ENCODE measurements around the gene GATA6. TPM values are rescaled to one million over a fixed set of nuclear protein-coding genes. Genes with fewer than 3 reads are reported as not detected.

The GATA6 gene
- polyA plus RNA-seq, 3 donors from 2014 or later: 0.09 TPM; not detected in 2

DNA sequence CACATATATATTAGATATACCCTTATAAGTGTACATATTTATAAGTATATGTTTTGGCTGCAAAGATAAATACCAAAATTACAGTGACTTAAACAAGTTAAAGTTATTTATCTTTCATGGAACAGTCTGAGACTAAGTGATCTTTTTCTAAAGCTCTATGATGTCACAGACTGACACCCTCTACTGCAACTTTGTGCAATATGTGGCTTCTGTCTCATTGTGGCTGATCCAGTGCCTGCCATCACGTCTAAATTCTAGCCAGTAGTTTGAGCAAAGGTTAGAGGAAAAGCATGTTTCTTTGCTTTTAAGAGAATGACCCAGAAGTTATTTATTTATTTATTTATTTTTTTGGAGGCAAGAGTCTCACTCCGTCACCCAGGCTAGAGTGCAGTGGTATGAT, 13.8 kb upstream of the GATA6 start:
- no peak overlapping the region for H3K27ac Mint-ChIP-seq
- DNase-seq: no peak
- no peaks in the 10 kb centered on the region for H3K4me1 Mint-ChIP-seq

DNA sequence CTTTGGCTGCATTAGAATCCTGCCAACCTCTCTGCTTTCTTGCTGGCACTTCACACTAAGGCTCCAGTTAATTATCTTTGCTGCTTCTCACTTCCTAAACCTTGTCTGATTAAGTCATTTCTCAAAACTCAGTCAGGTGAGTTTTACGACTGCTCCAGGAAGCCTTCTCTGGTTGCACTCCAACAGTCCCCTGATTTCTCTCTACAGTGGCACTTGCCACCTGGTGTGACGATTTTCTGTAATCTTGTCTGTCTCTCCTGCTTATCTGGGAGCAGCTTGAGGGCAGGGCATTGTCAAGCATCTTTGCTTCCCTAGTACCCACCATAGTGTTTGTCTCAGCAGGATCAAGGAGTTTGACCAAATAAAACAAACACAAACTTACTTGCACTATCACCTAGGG, 10.4 kb upstream of the GATA6 start:
- Mint-ChIP-seq H3K9me3 (no peaks in the 10 kb centered on the region), H3K27me3 (ENCODE audit: low read depth in 3 of 3) (peaks cover 4 to 24% (median 18%) of the 10 kb centered on the region in 3 donors), H3K27ac (no peak overlapping the region), H3K36me3 (peaks cover 0 to 3% (median 0%) of the 10 kb centered on the region in 3 donors), H3K4me1 (no peaks in the 10 kb centered on the region), H3K4me3 (no peak overlapping the region)
- DNase-seq: no peak

More for the DNA sequence above, 13.8 kb upstream of the GATA6 start:
- Mint-ChIP-seq H3K27me3 (ENCODE audit: low read depth in 3 of 3) (peaks cover 10 to 13% (median 10%) of the 10 kb centered on the region in 3 donors), H3K4me3 (no peak overlapping the region), H3K36me3 (no peaks in the 10 kb centered on the region), H3K9me3 (no peaks in the 10 kb centered on the region)

DNA sequence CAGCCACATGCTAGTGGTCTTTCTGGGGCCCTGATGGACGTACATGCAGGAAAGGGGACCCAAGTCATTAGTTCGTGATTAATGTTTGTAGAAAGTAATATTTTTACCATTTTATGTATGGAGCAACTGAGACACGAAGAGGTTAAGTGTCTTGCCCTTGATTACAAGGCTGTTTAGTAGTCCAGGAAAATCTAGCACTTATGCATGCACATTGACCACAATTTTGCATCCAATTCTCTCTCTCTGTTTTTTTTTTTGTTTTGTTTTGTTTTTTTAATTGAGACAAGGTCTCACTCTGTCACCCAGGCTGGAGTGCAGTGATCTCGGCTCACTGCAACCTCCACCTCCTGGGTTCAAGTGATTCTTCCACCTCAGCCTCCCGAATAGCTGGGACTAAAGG, 8.3 kb upstream of the GATA6 start:
- H3K4me3 Mint-ChIP-seq: no peak overlapping the region
- peaks cover 0 to 3% (median 0%) of the 10 kb centered on the region in 3 donors for H3K36me3 Mint-ChIP-seq
- peaks cover 13 to 37% (median 29%) of the 10 kb centered on the region in 3 donors for H3K27me3 Mint-ChIP-seq (ENCODE audit: low read depth in 3 of 3)
- no peak for DNase-seq
- H3K9me3 Mint-ChIP-seq: peaks cover 0 to 2% (median 0%) of the 10 kb centered on the region in 6 donors
- peaks cover 5 to 10% of the 10 kb centered on the region in 2 donors for H3K4me1 Mint-ChIP-seq
- H3K27ac Mint-ChIP-seq: no peak overlapping the region

DNA sequence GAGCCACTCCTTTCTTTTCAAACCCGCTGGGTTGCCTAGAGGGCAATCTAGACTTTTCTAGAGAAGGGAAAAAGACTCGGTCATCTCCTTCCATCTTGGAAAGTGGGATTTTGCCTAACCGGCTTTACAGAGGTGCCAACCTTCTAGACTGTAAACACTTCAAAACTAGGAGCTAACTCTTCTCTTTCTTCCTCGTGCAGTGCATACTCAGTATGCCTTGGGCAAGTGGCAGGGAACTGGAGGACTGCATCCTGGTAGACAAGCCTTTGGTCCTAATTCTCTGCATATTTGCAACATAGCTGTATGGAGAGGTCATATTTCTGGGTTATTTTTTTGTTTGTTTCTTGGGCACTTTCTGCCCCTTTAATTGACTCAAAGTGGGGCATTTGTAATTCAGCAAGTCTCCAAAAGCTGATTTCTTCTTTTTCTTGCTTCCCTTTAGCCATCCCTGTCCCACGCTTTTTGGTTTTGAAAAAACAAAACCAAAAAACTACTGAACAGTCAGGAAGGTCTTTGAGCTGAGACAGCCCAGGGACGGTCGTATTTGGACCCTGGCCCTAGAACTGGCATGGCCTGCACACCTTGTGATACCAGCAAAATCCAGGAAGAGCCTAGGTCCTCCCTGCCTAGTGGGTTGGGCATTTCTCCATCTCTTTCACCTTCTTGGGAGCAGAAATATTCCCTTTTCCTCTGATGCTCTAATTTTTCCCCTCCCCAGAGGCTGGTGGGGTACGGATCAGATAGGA, 5.8 kb upstream of the GATA6 start:
- no peak overlapping the region for H3K4me3 Mint-ChIP-seq
- DNase-seq: no peak
- H3K27me3 Mint-ChIP-seq (ENCODE audit: low read depth in 3 of 3): peaks cover 31 to 58% (median 51%) of the 10 kb centered on the region in 3 donors
- H3K36me3 Mint-ChIP-seq: peaks cover 0 to 3% (median 0%) of the 10 kb centered on the region in 3 donors
- H3K4me1 Mint-ChIP-seq: peaks cover 19 to 27% of the 10 kb centered on the region in 2 donors
- H3K27ac Mint-ChIP-seq: no peak overlapping the region
- H3K9me3 Mint-ChIP-seq: peaks cover 0 to 2% (median 0%) of the 10 kb centered on the region in 6 donors

DNA sequence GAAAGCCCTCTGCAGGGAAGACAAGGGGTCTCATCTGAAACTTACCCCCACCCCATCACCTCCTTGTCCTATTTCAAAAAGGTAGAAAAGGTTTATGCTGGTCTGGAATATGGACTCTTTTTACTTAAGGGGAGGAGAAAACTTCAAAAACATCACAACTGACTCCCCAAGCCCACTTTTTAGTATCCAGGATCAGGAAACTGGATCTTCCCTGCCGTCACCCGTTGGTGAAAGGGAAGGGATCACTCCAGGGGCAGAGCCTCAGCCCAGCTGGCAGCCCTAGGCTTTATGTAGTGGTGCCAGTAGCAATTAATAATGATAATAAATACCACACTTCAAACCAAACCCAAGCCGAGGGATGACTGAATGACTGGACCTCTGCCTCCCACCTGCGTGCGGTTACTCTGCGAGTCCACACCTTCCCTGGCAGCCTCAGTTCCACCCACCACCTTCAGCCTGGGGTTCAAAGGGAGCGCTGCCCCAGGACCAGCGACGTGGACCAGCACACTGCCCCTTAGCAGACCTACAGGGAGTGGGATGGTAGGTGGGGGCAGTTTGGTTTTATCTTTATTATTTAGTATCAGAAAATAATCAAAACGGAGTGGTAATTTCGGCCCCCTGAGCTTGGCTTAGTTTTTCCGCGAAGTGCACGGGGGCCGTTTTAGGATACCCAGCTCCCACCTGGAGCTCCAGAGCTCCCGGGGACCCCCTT, 4.9 kb upstream of the GATA6 start:
- H3K4me3 Mint-ChIP-seq: no peak overlapping the region
- peaks cover 36 to 61% (median 52%) of the 10 kb centered on the region in 3 donors for H3K27me3 Mint-ChIP-seq (ENCODE audit: low read depth in 3 of 3)
- no peak for DNase-seq
- peaks cover 0 to 3% (median 0%) of the 10 kb centered on the region in 3 donors for H3K36me3 Mint-ChIP-seq
- peaks cover 0 to 2% (median 0%) of the 10 kb centered on the region in 6 donors for H3K9me3 Mint-ChIP-seq
- H3K27ac Mint-ChIP-seq: no peak overlapping the region
- peaks cover 22 to 31% of the 10 kb centered on the region in 2 donors for H3K4me1 Mint-ChIP-seq

DNA sequence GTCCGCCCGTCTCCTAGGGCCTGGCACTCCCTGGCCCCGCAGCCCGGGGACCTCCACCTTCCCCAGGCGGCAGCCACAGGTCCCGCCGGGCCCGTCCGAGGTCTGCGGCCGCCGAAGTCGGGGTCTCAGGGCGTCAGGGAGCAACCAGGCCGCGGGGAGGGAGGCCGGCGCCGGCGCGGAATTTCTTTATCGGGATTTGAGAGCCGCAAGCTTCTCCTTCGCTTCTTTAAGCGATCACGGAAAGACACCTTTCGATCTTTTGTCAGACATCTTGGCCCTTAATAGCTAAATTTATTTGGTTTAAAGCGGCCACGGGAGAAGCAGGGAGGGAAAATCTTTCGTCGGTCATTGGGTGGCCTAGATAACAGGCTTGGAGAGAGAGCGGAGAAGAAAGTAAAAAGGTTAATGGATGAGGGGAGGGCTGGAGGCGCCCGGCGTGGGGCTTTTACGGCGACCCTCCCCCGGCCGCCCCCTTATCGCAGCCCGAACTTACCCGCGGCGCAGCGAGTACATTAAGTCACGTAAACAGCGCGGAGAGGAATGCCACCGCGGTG, 4.3 kb upstream of the GATA6 start:
- Mint-ChIP-seq H3K27ac (peak overlapping the region in 2 of 6 donors; percentile 41 to 79), H3K4me3 (peak overlapping the region; percentile 15 to 75 (median 56)), H3K9me3 (peaks cover 0 to 2% (median 0%) of the 10 kb centered on the region in 6 donors), H3K36me3 (peaks cover 0 to 3% (median 0%) of the 10 kb centered on the region in 3 donors), H3K27me3 (ENCODE audit: low read depth in 3 of 3) (peaks cover 39 to 63% (median 56%) of the 10 kb centered on the region in 3 donors), H3K4me1 (peaks cover 25 to 38% of the 10 kb centered on the region in 2 donors)
- DNase-seq: peak in 1 of 3 donors; percentile 14

DNA sequence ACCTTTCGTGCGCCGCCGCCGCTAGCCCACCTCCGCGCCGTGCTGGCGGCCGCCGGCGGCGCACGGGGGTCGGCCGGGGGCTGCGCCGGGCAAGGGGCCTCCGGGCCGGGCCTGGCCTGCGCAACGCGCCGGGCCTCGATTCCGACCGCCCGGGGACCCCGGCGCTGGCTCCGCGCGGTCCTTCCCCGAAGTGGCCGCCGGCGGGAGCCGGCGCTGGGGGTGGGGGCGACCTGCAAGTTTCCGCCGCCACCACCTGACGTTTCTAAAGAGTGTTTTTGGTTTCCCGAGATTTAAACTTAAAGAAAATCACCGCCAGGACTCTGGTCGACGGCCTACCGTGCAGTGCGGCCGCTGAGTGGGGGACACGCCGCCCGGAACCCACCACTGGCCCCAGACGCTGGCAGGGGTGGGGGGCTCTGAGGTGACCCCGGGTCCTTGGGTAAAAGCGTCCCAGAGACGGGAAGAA, 3.8 kb upstream of the GATA6 start:
- Mint-ChIP-seq H3K27me3 (ENCODE audit: low read depth in 3 of 3) (peaks cover 42 to 68% (median 58%) of the 10 kb centered on the region in 3 donors), H3K27ac (peak overlapping the region in 1 of 6 donors; percentile 79), H3K36me3 (peaks cover 0 to 3% (median 0%) of the 10 kb centered on the region in 3 donors), H3K9me3 (peaks cover 0 to 2% (median 0%) of the 10 kb centered on the region in 6 donors), H3K4me1 (peaks cover 28 to 43% of the 10 kb centered on the region in 2 donors), H3K4me3 (peak overlapping the region in 2 of 5 donors; percentile 21 to 29)
- DNase-seq: no peak

DNA sequence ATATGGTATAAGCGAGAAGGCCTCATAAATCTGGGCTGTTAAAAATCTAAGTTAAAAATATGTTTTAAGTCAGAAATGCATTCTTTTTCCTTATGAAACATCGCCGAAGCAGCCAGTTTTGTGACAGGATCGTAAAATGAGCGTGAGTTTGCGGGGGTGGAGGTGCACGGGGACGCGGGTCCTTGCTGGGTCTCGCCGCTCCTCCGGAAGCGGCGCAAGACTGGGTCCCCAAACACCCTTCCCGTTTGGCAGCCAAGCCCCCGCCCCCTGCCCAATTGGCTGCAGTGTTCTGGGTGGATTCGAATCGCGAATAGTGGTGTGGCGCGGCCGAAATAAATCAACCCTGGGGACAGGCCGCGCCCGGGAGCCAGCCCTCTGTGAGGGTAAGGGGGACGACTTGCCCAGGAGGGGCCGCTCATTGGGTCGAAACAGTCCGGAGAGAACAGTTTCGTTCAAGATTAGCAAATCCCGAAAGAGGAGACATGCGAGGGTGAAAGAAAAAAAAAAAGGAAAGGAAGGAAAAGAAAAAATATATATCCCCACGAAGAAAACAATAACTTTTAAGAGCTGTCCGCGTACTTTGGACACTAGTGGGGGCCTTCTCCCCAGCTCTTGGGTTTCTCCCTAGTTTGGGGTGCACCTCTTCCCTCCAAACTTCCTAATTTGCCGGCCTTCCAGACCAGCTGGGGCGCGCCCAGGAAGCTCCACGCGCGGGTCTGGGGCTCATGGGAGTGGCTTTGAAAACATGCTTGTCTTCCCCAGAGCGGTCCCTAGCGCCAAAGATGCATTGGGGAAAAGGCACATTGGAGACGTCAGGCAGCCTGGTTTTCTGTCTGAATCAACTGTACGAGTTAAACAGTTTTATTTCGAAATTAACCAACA, 3.1 kb upstream of the GATA6 start:
- no peaks in the 10 kb centered on the region for H3K36me3 Mint-ChIP-seq
- H3K27ac Mint-ChIP-seq: peak overlapping the region in 2 of 6 donors; percentile 46 to 51
- peaks cover 0 to 2% (median 0%) of the 10 kb centered on the region in 6 donors for H3K9me3 Mint-ChIP-seq
- peak overlapping the region; percentile 6 to 38 (median 27) for H3K4me3 Mint-ChIP-seq
- H3K4me1 Mint-ChIP-seq: peaks cover 31 to 47% of the 10 kb centered on the region in 2 donors
- peaks cover 44 to 66% (median 56%) of the 10 kb centered on the region in 3 donors for H3K27me3 Mint-ChIP-seq (ENCODE audit: low read depth in 3 of 3)
- peak in 1 of 3 donors; percentile 6 for DNase-seq

DNA sequence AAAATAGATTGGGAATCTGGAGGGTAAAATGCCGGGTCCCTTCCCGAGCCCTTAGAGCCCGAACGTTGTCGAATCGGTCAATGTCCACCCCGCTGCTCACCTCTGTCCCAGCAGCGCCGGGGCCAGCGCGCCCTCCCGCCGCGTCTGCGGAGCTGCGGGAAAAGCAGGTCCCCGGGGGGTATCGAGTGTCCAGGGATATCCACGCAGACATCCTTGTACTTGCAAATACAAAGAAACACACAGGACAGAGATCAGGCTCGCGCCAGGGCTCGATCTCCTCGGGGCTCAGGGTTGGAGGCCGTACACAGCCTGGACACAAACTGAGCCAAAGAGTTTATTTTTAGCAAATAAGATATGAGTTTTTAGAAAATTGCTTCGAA, 2.3 kb upstream of the GATA6 start:
- Mint-ChIP-seq H3K4me3 (peak overlapping the region in 2 of 5 donors; percentile 14 to 54), H3K27ac (peak overlapping the region in 1 of 6 donors; percentile 51), H3K27me3 (ENCODE audit: low read depth in 3 of 3) (peaks cover 44 to 65% (median 56%) of the 10 kb centered on the region in 3 donors), H3K36me3 (no peaks in the 10 kb centered on the region), H3K4me1 (peaks cover 31 to 47% of the 10 kb centered on the region in 2 donors), H3K9me3 (peaks cover 0 to 2% (median 0%) of the 10 kb centered on the region in 6 donors)
- DNase-seq: no peak

DNA sequence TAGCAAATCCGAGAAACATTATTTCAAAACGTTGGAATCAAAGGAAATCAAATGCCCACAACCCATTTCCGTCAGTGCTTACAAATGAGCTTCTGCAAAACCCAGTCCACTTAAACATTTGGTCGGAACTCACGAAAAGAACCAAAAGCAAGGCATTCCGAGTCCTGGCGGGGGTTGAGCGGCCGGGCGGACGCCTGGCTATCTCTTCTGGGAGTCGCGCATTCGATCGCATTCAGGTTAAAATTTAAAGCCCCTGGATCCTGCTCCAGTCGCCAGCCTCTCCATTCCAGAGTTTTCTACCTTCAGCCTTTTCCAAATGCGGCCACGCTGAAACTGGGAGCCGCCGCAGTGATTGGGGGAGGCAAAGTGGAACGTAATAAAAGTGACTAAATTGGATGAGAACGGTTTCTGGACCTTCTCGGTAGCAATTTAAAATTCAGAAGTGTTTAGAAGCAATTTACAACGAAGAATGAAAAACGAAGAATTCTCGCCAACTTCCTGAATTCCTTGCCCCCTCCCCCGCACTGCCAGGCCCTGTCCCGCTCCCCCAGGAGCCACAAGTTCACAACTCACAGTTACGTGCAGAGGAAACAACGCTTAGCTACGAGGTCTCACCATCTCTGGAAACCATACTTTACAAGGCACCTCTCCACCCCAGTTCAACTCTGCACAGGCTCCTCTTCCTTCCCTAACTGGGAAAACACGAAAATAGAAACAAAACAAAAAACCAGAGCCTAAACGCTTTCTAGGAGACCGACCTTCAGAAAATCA, 1.7 kb upstream of the GATA6 start:
- peak overlapping the region in 2 of 6 donors; percentile 51 to 53 for H3K27ac Mint-ChIP-seq

DNA sequence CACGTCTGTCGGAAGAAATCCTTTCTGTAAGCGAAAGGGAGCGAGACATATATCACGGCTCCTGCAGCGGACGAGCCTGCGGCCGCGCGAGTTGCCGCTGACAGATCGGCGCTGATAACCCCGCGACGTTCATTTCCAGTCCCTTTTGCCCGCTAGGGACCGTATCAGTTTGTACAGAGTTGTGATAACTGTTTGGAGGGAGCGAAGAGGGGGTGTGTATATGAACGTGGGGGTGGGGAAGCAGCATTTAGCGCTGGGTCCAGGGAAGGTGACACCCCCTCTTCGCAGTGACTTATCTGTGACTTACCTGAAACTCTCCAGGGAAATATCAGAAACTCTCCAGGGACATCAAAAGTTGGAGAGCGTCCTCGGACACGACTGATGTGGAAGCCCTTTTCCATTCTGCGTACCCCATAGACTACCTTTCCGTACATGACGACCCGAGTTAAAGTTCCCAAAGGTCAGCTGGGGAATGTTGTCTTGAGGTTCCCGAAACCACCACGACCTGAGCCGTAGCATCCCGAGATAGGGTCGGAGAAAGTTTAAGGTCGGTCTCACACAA, 948 bp upstream of the GATA6 start:
- Mint-ChIP-seq H3K9me3 (peaks cover 0 to 2% (median 0%) of the 10 kb centered on the region in 6 donors), H3K27ac (peak overlapping the region in 2 of 6 donors; percentile 35 to 51), H3K27me3 (ENCODE audit: low read depth in 3 of 3) (peaks cover 46 to 69% (median 64%) of the 10 kb centered on the region in 3 donors), H3K4me3 (peak overlapping the region; percentile 76 to 82 (median 81)), H3K36me3 (no peaks in the 10 kb centered on the region), H3K4me1 (peaks cover 31 to 47% of the 10 kb centered on the region in 2 donors)
- DNase-seq: peak; percentile 31 to 47 (median 43)

More for the DNA sequence above, 1.7 kb upstream of the GATA6 start:
- Mint-ChIP-seq H3K9me3 (peaks cover 0 to 2% (median 0%) of the 10 kb centered on the region in 6 donors), H3K27me3 (ENCODE audit: low read depth in 3 of 3) (peaks cover 44 to 65% (median 59%) of the 10 kb centered on the region in 3 donors), H3K4me1 (peaks cover 31 to 47% of the 10 kb centered on the region in 2 donors), H3K36me3 (no peaks in the 10 kb centered on the region), H3K4me3 (peak overlapping the region; percentile 33 to 81 (median 80))
- peak; percentile 22 to 35 (median 28) for DNase-seq
